DOHH2 (cell line): ENCODE measurements around the gene UNC13D.
"Not testable (repeated sequence)": the region's sequence is repeated elsewhere in the genome, so short reads cannot be mapped to it uniquely, and the experiment has no call there.

Experiments used
- H3F3A ChIP-seq: fragments of 200-600 bp; sonication (generic), shearing (Covaris generic); 2 replicates; pipeline ENCODE4 v1.6.0; 2016; ENCODE audit warnings: antibody characterized with exemption, mild to moderate bottlenecking; ENCODE audit not compliant: control insufficient read depth, insufficient read depth
- H3K27ac ChIP-seq: fragments of 200-600 bp; sonication (generic); 2 replicates; pipeline ENCODE4 v1.5.1; 2014; ENCODE audit warnings: low read depth, mild to moderate bottlenecking, low read length, moderate library complexity
- H3K27me3 ChIP-seq: fragments of 200-600 bp; sonication (generic); 2 replicates; pipeline ENCODE4 v1.6.1; 2014; ENCODE audit warnings: mild to moderate bottlenecking, low read length, mixed read lengths; ENCODE audit not compliant: control insufficient read depth
- H3K36me3 ChIP-seq: fragments of 200-600 bp; sonication (generic); 2 replicates; pipeline ENCODE4 v1.6.1; 2014; ENCODE audit warnings: mild to moderate bottlenecking, low read length, moderate library complexity, mixed read lengths; ENCODE audit not compliant: control insufficient read depth
- H3K4me1 ChIP-seq: fragments of 200-600 bp; sonication (generic); 2 replicates; pipeline ENCODE4 v1.6.1; 2014; ENCODE audit warnings: mild to moderate bottlenecking, low read length, mixed read lengths; ENCODE audit not compliant: control insufficient read depth
- H3K4me2 ChIP-seq: fragments of 200-600 bp; sonication (generic); 2 replicates; pipeline ENCODE4 v1.6.0; 2014; ENCODE audit warnings: mild to moderate bottlenecking, low read length, moderate library complexity
- H3K4me3 ChIP-seq: fragments of 200-600 bp; sonication (generic); 2 replicates; pipeline ENCODE4 v1.5.1; 2014; ENCODE audit warnings: mild to moderate bottlenecking, low read length, mixed read lengths
- H3K79me2 ChIP-seq: fragments of 200-600 bp; sonication (generic); 2 replicates; pipeline ENCODE4 v1.6.1; 2014; ENCODE audit warnings: mild to moderate bottlenecking, low read length, mixed read lengths; ENCODE audit not compliant: control insufficient read depth
- H3K9me2 ChIP-seq: fragments of 200-600 bp; sonication (generic); replicated peaks from 2 replicates; pipeline ENCODE4 v1.6.1; 2014; ENCODE audit warnings: mild to moderate bottlenecking, low read length, mixed read lengths; ENCODE audit not compliant: control insufficient read depth
- H3K9me3 ChIP-seq: fragments of 200-600 bp; sonication (generic); 2 replicates; pipeline ENCODE4 v1.6.1; 2014; ENCODE audit warnings: antibody characterized with exemption, low read length, mixed read lengths; ENCODE audit not compliant: control insufficient read depth, insufficient read depth
- H4K20me1 ChIP-seq: fragments of 200-600 bp; sonication (generic); 2 replicates; pipeline ENCODE4 v1.6.0; 2014; ENCODE audit warnings: low read depth, mild to moderate bottlenecking, antibody characterized with exemption, low read length, moderate library complexity; ENCODE audit not compliant: control insufficient read depth, insufficient read depth
- EZH2phosphoT487 ChIP-seq: fragments of 200-600 bp; sonication (generic); IDR thresholded peaks from 2 replicates; pipeline ENCODE4 v1.6.1; 2017; ENCODE audit warnings: borderline replicate concordance, mild to moderate bottlenecking, antibody characterized with exemption, low read length, moderate library complexity, mixed read lengths
- TF ChIP-seq, protein P1 (sequence below): fragments of 200-600 bp; sonication (generic); IDR thresholded peaks from one replicate; pipeline ENCODE4 v1.5.1; 2014; ENCODE audit warnings: antibody characterized with exemption, mild to moderate bottlenecking, low read depth, low read length; ENCODE audit not compliant: poor library complexity, severe bottlenecking

UNC13D gene

DNA sequence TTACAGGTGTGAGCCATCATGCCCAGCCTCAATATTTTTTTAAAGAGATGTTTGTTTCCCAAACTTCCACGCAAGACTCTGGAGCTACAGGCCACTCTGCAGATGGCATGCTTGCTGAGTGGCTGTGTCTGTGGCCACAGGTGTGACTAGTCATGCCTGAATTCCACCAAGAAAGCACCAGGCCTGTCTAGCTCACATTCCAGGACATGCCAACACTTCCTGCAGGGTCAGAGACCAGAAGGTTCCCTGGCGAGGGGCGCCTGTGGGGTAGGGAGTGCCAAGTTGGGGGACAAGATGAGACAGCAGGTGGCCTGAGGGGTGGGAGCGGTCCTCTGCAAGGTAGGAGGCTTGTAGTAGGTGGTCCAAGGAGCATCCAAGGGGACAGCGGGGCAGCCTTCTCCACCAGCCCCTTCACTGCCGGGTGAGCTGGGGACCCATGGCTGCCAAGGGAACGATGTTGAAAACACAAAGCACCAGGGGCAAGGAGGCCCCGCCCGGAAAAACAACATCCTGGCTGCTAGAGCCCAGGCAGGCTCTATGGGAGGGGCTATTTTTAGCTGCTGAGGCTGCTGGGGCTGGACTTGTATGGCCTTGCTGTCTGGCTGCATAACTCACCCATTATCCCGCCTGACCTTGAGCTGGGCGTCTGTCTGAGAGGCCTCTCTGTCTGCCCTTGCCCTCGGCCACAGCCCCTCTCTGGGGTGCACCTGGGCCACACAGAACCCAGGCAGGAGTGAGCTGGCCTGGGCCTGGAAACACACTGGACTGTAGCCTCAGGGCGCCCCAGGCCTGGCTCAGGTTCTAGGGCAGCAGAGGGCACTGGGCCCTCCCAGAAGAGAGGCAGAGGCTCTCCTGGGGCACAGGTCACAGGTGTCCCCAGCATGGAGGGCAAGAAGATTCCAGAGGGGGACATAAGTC, 28.5 kb upstream of the UNC13D start:
- TF ChIP-seq, protein P1, sequence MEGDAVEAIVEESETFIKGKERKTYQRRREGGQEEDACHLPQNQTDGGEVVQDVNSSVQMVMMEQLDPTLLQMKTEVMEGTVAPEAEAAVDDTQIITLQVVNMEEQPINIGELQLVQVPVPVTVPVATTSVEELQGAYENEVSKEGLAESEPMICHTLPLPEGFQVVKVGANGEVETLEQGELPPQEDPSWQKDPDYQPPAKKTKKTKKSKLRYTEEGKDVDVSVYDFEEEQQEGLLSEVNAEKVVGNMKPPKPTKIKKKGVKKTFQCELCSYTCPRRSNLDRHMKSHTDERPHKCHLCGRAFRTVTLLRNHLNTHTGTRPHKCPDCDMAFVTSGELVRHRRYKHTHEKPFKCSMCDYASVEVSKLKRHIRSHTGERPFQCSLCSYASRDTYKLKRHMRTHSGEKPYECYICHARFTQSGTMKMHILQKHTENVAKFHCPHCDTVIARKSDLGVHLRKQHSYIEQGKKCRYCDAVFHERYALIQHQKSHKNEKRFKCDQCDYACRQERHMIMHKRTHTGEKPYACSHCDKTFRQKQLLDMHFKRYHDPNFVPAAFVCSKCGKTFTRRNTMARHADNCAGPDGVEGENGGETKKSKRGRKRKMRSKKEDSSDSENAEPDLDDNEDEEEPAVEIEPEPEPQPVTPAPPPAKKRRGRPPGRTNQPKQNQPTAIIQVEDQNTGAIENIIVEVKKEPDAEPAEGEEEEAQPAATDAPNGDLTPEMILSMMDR: no peak
- TF ChIP-seq EZH2phosphoT487: no peak
- H3K4me2 ChIP-seq: no peak overlapping the region

DNA sequence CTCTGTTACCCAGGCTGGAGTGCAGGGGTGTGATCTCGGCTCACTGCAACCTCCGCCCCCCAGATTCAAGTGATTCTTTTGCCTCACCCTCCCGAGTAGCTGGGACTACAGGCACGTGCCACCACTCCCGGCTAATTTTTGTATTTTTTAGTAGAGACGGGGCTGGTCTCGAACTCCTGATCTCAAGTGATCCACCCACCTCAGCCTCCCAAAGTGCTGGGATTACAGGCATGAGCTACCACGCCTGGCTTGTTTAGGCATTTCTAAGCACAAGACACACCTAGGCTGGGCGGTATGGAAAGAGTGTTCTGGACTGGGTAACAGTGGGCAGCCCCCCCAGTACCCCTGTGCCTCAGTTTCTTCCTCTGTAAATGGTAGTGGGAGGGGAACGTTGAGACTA, 26.0 kb upstream of the UNC13D start:
- H3K79me2 ChIP-seq, H3K27ac ChIP-seq, H3K4me3 ChIP-seq, H3K36me3 ChIP-seq, H4K20me1 ChIP-seq, H3K9me3 ChIP-seq, H3K4me1 ChIP-seq, H3K9me2 ChIP-seq, H3K27me3 ChIP-seq, H3K4me2 ChIP-seq, H3F3A ChIP-seq: not testable (repeated sequence)

More for the DNA sequence above, 28.5 kb upstream of the UNC13D start:
- Histone ChIP-seq H3K4me3 (no peak overlapping the region), H3K27me3 (no peaks in the 10 kb centered on the region; the same call in 1 of the 2 replicates), H3K9me2 (no peaks in the 10 kb centered on the region), H3K36me3 (peaks cover 10% of the 10 kb centered on the region), H3K79me2 (peaks cover 15% of the 10 kb centered on the region), H3F3A (0 out of 2 replicates have a peak, but pooled peaks cover 2% of the 10 kb centered on the region), H3K27ac (no peak overlapping the region), H3K9me3 (no peaks in the 10 kb centered on the region), H4K20me1 (no peaks in the 10 kb centered on the region), H3K4me1 (peaks cover 25% of the 10 kb centered on the region)

DNA sequence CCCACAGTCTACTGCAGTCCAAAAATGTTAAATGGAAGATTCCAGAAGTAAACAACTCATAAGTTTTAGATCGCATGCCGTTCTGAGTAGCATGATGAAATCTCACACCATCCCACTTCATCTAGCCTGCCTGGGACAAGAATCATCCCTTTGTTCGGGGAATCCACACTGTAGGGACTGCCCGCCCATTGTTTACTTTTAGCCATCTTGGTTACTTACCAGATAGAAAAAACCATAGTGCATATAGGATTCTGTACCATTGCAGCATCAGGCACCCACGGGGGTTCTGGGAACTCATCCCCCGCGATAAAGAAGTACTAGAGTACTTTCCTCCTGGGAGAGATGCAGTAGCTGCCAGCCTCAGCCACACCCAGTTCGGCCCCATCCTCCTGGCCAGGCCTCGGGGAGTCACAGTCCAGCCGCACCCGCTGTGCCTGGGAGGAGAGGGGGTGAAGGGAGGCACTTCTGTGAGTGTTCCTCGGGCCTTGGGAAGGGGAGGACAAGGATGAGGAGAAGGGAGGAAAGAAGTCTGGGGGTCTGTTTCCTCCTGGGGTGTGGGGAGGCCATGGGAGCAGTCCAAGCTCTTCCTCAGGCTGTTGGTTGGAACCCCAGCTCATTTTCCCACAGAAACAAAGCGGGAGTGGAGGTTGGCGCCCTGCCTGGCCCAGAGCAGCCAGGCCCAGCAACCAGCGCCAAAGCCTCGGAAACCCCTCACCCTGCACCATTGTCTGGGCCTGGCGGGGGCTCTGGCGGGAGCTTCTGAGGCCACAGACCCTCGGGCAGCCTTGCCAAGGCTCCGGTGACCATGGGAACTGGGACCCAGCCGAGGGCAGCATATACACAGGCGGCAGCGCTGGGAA, 25.3 kb upstream of the UNC13D start:
- Histone ChIP-seq H4K20me1 (no peaks in the 10 kb centered on the region), H3K36me3 (no peaks in the 10 kb centered on the region; the same call in 1 of the 2 replicates), H3F3A (no peaks in the 10 kb centered on the region), H3K9me2 (no peaks in the 10 kb centered on the region), H3K27me3 (no peaks in the 10 kb centered on the region; the same call in 1 of the 2 replicates), H3K4me1 (peaks cover 5% of the 10 kb centered on the region), H3K9me3 (no peaks in the 10 kb centered on the region), H3K4me2 (no peak overlapping the region), H3K27ac (no peak overlapping the region), H3K79me2 (no peaks in the 10 kb centered on the region), H3K4me3 (no peak overlapping the region)
- TF ChIP-seq, protein P1: no peak
- TF ChIP-seq EZH2phosphoT487: no peak

DNA sequence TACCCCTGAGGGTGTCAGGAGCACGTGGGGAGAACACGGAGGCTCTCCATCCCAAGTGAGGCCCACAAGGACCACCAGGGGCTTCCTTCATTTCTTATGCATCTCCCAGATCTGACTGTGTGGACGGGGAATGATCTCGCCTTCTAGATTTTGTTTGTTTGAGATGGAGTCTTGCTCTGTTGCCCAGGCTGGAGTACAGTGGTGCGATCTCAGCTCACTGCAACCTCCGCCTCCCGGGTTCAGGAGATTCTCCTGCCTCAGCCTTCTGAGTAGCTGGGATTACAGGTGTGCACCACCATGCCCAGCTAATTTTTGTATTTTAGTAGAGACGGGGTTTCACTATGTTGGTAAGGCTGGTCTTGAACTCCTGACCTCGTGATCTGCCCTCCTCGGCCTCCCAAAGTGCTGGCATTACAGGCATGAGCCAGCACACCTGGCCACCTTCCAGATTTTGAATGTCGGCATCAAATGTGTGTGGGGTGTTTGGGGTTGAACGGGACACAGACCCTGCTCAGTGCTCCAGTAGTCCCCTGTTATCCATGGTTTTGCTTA, 24.6 kb upstream of the UNC13D start:
- H3F3A ChIP-seq, H3K27ac ChIP-seq, H3K4me3 ChIP-seq, H3K27me3 ChIP-seq, H4K20me1 ChIP-seq, H3K79me2 ChIP-seq, H3K9me2 ChIP-seq, H3K9me3 ChIP-seq, H3K4me2 ChIP-seq, H3K36me3 ChIP-seq: not testable (repeated sequence)
- H3K4me1 ChIP-seq: peaks cover 12% of the 10 kb centered on the region

DNA sequence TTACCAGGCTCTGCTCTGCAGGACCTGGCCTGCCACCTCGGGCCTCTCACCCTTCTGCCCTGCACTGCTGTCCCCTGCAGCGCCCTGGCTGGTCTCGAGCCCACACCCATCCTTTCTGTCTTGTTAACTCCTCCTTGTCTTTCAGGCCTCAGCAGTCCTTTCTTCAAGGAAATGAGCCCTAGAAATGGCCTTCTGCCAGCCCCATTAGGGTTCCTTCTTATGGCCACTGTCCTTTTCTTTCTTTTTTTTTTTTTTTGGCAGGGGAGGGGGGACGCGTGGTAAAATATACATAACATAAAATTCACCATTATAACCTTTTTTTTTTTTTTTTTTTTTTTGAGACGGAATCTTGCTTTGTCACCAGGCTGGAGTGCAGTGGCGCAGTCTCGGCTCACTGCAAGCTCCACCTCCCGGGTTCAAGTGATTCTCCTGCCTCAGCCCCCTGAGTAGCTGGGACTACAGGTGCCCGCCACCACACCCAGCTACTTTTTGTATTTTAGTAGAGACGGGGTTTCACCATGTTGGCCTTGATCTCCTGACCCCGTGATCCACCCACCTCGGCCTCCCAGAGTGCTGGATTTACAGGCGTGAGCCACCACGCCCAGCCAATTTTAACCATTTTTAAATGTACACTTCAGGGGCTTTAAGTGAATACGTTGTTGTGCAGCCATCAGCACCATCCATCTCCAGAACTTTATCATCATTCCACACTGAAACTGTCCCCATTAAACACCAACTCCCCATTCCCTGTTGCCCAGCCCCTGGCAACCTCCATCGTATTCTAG, 21.4 kb upstream of the UNC13D start:
- H3F3A ChIP-seq, H3K36me3 ChIP-seq, H3K27me3 ChIP-seq, H3K4me2 ChIP-seq, H3K4me3 ChIP-seq, H3K9me2 ChIP-seq, H3K27ac ChIP-seq, H3K9me3 ChIP-seq, H4K20me1 ChIP-seq, H3K79me2 ChIP-seq: not testable (repeated sequence)
- peaks cover 13% of the 10 kb centered on the region for H3K4me1 ChIP-seq
